Mucosa of stomach (tissue), 1 donor: ENCODE results near the gene CEACAM16.

ENCODE experiments used
- H3K27me3 ChIP-seq: one replicate; pipeline ENCODE4 v1.7.0; 2013; ENCODE audit warnings: mild to moderate bottlenecking, low read length; ENCODE audit not compliant: control insufficient read depth, insufficient read depth
- H3K36me3 ChIP-seq: one replicate; pipeline ENCODE4 v1.7.0; 2013; ENCODE audit warnings: low read length; ENCODE audit not compliant: control insufficient read depth, insufficient read depth
- H3K4me1 ChIP-seq: one replicate; pipeline ENCODE4 v1.7.0; 2013; ENCODE audit warnings: mild to moderate bottlenecking, low read length; ENCODE audit not compliant: control insufficient read depth, insufficient read depth
- H3K4me3 ChIP-seq: one replicate; pipeline ENCODE4 v1.7.0; 2013; ENCODE audit warnings: low read length
- H3K9ac ChIP-seq: one replicate; pipeline ENCODE4 v1.7.0; 2013; ENCODE audit warnings: mild to moderate bottlenecking, low read length, moderate library complexity
- H3K9me3 ChIP-seq: one replicate; pipeline ENCODE4 v1.7.0; 2013; ENCODE audit warnings: mild to moderate bottlenecking, low read length, moderate library complexity; ENCODE audit not compliant: control insufficient read depth
- donor health status: Pancreatic carcinoma.

The CEACAM16 gene, protein sequence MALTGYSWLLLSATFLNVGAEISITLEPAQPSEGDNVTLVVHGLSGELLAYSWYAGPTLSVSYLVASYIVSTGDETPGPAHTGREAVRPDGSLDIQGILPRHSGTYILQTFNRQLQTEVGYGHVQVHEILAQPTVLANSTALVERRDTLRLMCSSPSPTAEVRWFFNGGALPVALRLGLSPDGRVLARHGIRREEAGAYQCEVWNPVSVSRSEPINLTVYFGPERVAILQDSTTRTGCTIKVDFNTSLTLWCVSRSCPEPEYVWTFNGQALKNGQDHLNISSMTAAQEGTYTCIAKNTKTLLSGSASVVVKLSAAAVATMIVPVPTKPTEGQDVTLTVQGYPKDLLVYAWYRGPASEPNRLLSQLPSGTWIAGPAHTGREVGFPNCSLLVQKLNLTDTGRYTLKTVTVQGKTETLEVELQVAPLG

GRCh38 chr19:44698492-44699201 is at the start of gene CEACAM16:
Gene CEACAM16 (plus strand): TSS chr19:44699151. CDS start chr19:44701457, 2,306 bp downstream.
- Histone ChIP-seq H3K4me3 (no peak within 1 kb of the TSS), H3K27me3 (no peaks in the 10 kb centered on the region), H3K9me3 (no peaks in the 10 kb centered on the region), H3K4me1 (peaks cover 48% of the 10 kb centered on the region), H3K36me3 (no peaks in the 10 kb centered on the region), H3K9ac (peak within 1 kb of the TSS; percentile 22)

GRCh38 chr19:44649578-44650145 is 49.3 kb upstream of the CEACAM16 start:
- Histone ChIP-seq H3K9me3 (no peaks in the 10 kb centered on the region), H3K4me1 (peaks cover 6% of the 10 kb centered on the region), H3K9ac (no peak overlapping the region), H3K4me3 (no peak overlapping the region), H3K27me3 (no peaks in the 10 kb centered on the region), H3K36me3 (peaks cover 28% of the 10 kb centered on the region)

DNA sequence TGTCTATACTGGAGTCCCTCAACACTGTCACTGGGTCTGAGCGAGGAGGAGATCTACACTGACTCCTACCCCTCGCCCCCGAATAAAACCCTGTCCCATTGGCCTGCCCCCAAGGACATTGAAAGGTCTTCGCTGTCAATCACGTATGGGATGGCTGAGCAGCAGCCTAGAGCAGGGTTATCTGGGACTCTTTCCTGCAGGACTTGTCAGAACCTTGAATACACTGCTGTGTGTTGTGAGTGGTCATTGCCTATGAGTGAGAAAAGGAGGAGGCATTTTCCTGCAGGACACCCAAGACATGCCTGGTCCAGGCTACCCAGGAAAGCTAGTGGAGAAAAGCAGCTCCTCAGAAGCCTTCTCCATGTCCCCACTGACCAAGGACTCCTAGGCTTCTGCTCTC is 45.6 kb upstream of the CEACAM16 start:
- no peak overlapping the region for H3K9ac ChIP-seq
- peaks cover 7% of the 10 kb centered on the region for H3K4me1 ChIP-seq
- no peak overlapping the region for H3K4me3 ChIP-seq
- H3K27me3 ChIP-seq, result no peaks in the 10 kb centered on the region
- no peaks in the 10 kb centered on the region for H3K9me3 ChIP-seq
- peaks cover 28% of the 10 kb centered on the region for H3K36me3 ChIP-seq

DNA sequence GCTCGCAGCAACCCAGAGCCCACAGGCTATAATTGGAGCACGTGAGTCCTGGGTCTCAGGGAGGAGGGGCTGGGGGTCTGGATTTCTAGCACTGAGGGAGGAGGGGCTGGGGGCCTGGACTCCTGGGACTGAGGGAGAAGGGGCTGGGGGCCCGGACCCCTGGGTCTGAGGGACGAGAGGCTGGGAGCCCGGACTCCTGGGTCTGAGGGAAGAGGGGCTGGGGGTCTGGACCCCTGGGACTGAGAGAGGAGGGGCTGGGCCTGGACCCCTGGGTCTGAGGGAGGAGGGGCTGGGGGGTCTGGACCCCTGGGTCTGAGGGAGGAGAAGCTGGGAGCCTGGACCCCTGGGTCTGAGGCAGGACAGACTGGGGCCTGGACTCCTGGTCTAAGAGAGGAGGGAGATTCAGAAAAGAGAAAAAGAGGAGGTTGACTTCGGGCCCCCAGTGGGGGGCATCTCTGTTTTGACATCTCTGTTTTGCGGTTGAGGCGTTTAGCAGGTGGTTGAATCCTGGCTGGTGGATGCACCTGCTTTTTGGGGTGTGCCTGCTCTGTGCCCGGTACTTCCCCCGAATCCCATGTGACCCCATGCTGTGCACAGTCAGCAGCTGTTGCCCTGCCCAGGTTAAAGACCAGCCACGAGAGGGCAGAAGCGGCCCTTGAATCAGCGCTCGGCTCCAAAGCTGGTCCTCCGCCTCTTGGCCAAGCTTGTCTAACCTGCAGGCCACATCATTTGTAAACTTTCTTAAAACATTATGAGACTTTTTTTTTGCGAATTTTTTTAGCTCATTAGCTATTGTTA is 44.8 kb upstream of the CEACAM16 start:
- no peaks in the 10 kb centered on the region for H3K9me3 ChIP-seq
- no peak overlapping the region for H3K9ac ChIP-seq
- peaks cover 28% of the 10 kb centered on the region for H3K36me3 ChIP-seq
- no peaks in the 10 kb centered on the region for H3K27me3 ChIP-seq
- H3K4me1 ChIP-seq, result peaks cover 7% of the 10 kb centered on the region
- no peak overlapping the region for H3K4me3 ChIP-seq

- peaks cover 8% of the 10 kb centered on the region for H3K36me3 ChIP-seq
- H3K4me3 ChIP-seq, result no peak overlapping the region
- H3K9me3 ChIP-seq, result no peaks in the 10 kb centered on the region
- no peaks in the 10 kb centered on the region for H3K27me3 ChIP-seq
- H3K4me1 ChIP-seq, result peaks cover 7% of the 10 kb centered on the region
- no peak overlapping the region for H3K9ac ChIP-seq
Observed at GRCh38 chr19:44657211-44657921, 41.6 kb upstream of the CEACAM16 start.

GRCh38 chr19:44658069-44658733 is 40.8 kb upstream of the CEACAM16 start:
- Histone ChIP-seq H3K9me3 (no peaks in the 10 kb centered on the region), H3K4me3 (no peak overlapping the region), H3K4me1 (peaks cover 7% of the 10 kb centered on the region), H3K9ac (no peak overlapping the region), H3K36me3 (peaks cover 5% of the 10 kb centered on the region), H3K27me3 (no peaks in the 10 kb centered on the region)

GRCh38 chr19:44660081-44660480 is 38.9 kb upstream of the CEACAM16 start:
- no peak overlapping the region for H3K9ac ChIP-seq
- H3K4me1 ChIP-seq, result no peaks in the 10 kb centered on the region
- H3K4me3 ChIP-seq, result no peak overlapping the region
- no peaks in the 10 kb centered on the region for H3K36me3 ChIP-seq
- H3K9me3 ChIP-seq, result no peaks in the 10 kb centered on the region
- no peaks in the 10 kb centered on the region for H3K27me3 ChIP-seq

DNA sequence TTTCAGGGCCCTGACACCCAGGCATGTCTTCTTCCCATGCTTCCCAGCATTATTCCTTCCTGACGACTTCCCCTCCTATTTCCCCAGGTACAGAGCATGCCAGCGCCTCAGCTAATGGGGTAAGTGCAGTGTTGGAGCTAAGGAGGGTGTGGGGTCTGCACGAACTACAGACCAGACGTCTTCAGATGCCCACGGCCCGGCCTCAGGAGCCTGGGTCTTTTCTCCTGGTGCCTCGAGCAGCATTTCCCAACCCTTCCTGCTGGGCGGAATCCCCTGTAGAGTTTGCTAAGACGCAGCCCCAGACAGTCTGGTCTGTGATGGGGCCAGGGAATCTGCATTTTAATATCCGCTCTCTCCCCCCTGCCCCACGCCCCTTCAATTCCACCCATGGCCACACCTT is 37.7 kb upstream of the CEACAM16 start:
- Histone ChIP-seq H3K4me3 (no peak overlapping the region), H3K4me1 (no peaks in the 10 kb centered on the region)

GRCh38 chr19:44661904-44662303 is 37.0 kb upstream of the CEACAM16 start:
- H3K4me3 ChIP-seq, result no peak overlapping the region

More for the DNA sequence above, 37.7 kb upstream of the CEACAM16 start:
- Histone ChIP-seq H3K9ac (no peak overlapping the region), H3K27me3 (no peaks in the 10 kb centered on the region), H3K9me3 (no peaks in the 10 kb centered on the region), H3K36me3 (no peaks in the 10 kb centered on the region)

GRCh38 chr19:44662691-44663385 is 36.1 kb upstream of the CEACAM16 start:
- no peak overlapping the region for H3K9ac ChIP-seq
- no peak overlapping the region for H3K4me3 ChIP-seq
- no peaks in the 10 kb centered on the region for H3K27me3 ChIP-seq
- no peaks in the 10 kb centered on the region for H3K9me3 ChIP-seq
- no peaks in the 10 kb centered on the region for H3K4me1 ChIP-seq
- H3K36me3 ChIP-seq, result no peaks in the 10 kb centered on the region

More at GRCh38 chr19:44661904-44662303, 37.0 kb upstream of the CEACAM16 start:
- H3K9ac ChIP-seq, result no peak overlapping the region
- H3K27me3 ChIP-seq, result no peaks in the 10 kb centered on the region
- H3K4me1 ChIP-seq, result no peaks in the 10 kb centered on the region
- H3K36me3 ChIP-seq, result no peaks in the 10 kb centered on the region
- H3K9me3 ChIP-seq, result no peaks in the 10 kb centered on the region
